ENCODE measurements around the gene STXBP6. TPM values are rescaled to one million over a fixed set of nuclear protein-coding genes. Genes with fewer than 3 reads are reported as not detected.
"Not testable (repeated sequence)": the region's sequence is repeated elsewhere in the genome, so short reads cannot be mapped to it uniquely, and the experiment has no call there.

The STXBP6 gene
- total RNA-seq, 1 experiment from 2014 or later = 0.27 TPM

DNA sequence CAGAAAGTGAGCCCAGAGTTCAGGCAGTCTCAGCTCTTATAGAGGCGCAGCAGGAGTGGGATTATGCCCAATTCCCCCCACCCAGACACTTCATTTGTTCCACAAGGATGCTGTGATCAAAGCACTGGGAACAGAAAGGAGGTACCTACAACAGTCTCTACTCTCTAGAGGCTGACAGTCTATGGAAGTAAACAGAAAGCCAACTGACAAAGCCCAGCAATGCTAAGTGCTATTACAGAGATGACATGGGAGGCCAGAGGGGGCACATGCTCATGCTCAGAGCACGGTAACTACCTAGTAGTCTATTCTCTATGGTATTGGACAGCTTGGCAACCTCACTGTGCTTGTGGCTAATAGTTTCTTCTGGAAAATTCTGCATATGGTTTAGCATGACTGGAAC, 85.9 kb downstream of the STXBP6 start:
- no peak for DNase-seq (ENCODE audit: low read depth, low spot score)
- no peak for TF ChIP-seq SRF (IDR thresholded peaks at IDR 0.05; ENCODE audit: low read depth)
- TF ChIP-seq RAD21 (IDR thresholded peaks at IDR 0.05; ENCODE audit: low read depth) = no peak
- TF ChIP-seq, protein P1, sequence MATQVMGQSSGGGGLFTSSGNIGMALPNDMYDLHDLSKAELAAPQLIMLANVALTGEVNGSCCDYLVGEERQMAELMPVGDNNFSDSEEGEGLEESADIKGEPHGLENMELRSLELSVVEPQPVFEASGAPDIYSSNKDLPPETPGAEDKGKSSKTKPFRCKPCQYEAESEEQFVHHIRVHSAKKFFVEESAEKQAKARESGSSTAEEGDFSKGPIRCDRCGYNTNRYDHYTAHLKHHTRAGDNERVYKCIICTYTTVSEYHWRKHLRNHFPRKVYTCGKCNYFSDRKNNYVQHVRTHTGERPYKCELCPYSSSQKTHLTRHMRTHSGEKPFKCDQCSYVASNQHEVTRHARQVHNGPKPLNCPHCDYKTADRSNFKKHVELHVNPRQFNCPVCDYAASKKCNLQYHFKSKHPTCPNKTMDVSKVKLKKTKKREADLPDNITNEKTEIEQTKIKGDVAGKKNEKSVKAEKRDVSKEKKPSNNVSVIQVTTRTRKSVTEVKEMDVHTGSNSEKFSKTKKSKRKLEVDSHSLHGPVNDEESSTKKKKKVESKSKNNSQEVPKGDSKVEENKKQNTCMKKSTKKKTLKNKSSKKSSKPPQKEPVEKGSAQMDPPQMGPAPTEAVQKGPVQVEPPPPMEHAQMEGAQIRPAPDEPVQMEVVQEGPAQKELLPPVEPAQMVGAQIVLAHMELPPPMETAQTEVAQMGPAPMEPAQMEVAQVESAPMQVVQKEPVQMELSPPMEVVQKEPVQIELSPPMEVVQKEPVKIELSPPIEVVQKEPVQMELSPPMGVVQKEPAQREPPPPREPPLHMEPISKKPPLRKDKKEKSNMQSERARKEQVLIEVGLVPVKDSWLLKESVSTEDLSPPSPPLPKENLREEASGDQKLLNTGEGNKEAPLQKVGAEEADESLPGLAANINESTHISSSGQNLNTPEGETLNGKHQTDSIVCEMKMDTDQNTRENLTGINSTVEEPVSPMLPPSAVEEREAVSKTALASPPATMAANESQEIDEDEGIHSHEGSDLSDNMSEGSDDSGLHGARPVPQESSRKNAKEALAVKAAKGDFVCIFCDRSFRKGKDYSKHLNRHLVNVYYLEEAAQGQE (IDR thresholded peaks at IDR 0.05; ENCODE audit: low read depth) = no peak
- no peak for TF ChIP-seq POLR2AphosphoS5 (IDR thresholded peaks at IDR 0.05; ENCODE audit: low read depth, low read length)
- Histone ChIP-seq H3K4me2 (ENCODE audit: low read length) (no peak overlapping the region), H3K79me2 (ENCODE audit: insufficient read depth, low read length) (no peaks in the 10 kb centered on the region), H4K20me1 (ENCODE audit: insufficient read depth) (no peaks in the 10 kb centered on the region), H3K4me1 (ENCODE audit: control insufficient read depth in 1 of 2, insufficient read depth in 2 of 2, low read length in 2 of 2) (no peaks in the 10 kb centered on the region), H3K9me3 (ENCODE audit: control insufficient read depth in 1 of 2, insufficient read depth in 1 of 2, low read depth in 1 of 2, low read length in 2 of 2) (peaks cover 0 to 17% of the 10 kb centered on the region in 2 experiments; a peak in 1 of 4 replicates), H3K36me3 (ENCODE audit: control insufficient read depth in 1 of 2, insufficient read depth in 2 of 2, low read length in 2 of 2) (no peaks in the 10 kb centered on the region), H2AFZ (ENCODE audit: low read depth, low read length, poor library complexity, severe bottlenecking) (no peak overlapping the region), H3K9ac (ENCODE audit: low read length) (no peak overlapping the region), H3K4me3 (replicated peaks in 1 of 2; ENCODE audit: low read depth in 1 of 2, low read length in 2 of 2) (no peak overlapping the region), H3K9me2 (ENCODE audit: insufficient read depth) (no peaks in the 10 kb centered on the region), H3K27ac (ENCODE audit: low read depth, low read length) (no peak overlapping the region), H3K27me3 (ENCODE audit: insufficient read depth, low read length) (no peaks in the 10 kb centered on the region)
- no TSS peak for BruUV-seq (replicated peaks)
- ChIA-PET RAD21 (ENCODE audit: low non-redundant PET in 1 of 2, low total read pairs in 2 of 2, uncharacterized antibody in 2 of 2, unreplicated experiment in 2 of 2) (no interaction called here), CTCF (no interaction called here), POLR2A (no interaction called here)
- intact Hi-C loops (cut with micrococcal nuclease) = no loop called here
- no peak for ATAC-seq

DNA sequence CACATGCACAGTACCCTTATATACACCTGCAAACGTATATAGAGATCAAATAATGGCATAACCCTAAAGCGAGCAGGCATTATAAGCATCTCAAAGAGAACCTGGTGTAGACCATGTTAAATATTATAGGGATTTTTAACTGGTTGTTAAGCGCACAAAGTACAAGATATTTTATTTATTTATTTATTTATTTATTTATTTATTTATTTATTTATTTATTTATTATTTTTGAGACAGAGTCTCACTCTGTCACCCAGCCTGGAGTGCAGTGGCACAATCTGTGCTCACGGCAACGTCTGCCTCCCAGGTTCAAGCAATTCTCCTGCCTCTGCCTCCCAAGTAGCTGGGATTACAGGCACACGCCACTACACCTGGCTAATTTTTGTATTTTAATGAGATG, 87.8 kb downstream of the STXBP6 start:
- H3K9ac ChIP-seq (ENCODE audit: low read length); intact Hi-C loops (cut with micrococcal nuclease); H3K79me2 ChIP-seq (ENCODE audit: insufficient read depth, low read length); CTCF ChIA-PET; H3K27ac ChIP-seq (ENCODE audit: low read depth, low read length); H2AFZ ChIP-seq (ENCODE audit: low read depth, low read length, poor library complexity, severe bottlenecking); ATAC-seq; H3K4me3 ChIP-seq (replicated peaks in 1 of 2; ENCODE audit: low read depth in 1 of 2, low read length in 2 of 2); H3K4me2 ChIP-seq (ENCODE audit: low read length); H3K9me2 ChIP-seq (ENCODE audit: insufficient read depth); H3K36me3 ChIP-seq (ENCODE audit: control insufficient read depth in 1 of 2, insufficient read depth in 2 of 2, low read length in 2 of 2); RAD21 ChIA-PET (ENCODE audit: low non-redundant PET in 1 of 2, low total read pairs in 2 of 2, uncharacterized antibody in 2 of 2, unreplicated experiment in 2 of 2); H3K4me1 ChIP-seq (ENCODE audit: control insufficient read depth in 1 of 2, insufficient read depth in 2 of 2, low read length in 2 of 2); BruUV-seq (replicated peaks); DNase-seq (ENCODE audit: low read depth, low spot score); H3K27me3 ChIP-seq (ENCODE audit: insufficient read depth, low read length); POLR2A ChIA-PET; H4K20me1 ChIP-seq (ENCODE audit: insufficient read depth): not testable (repeated sequence)
- H3K9me3 ChIP-seq (ENCODE audit: control insufficient read depth in 1 of 2, insufficient read depth in 1 of 2, low read depth in 1 of 2, low read length in 2 of 2) = peaks cover 0 to 19% of the 10 kb centered on the region in 2 experiments; a peak in 1 of 4 replicates

Data from HCT116 (cell line).